GM21381 (cell line): ENCODE results near the gene CCDC186.
A peak's percentile ranks its signal among the peaks of the same experiment; 100 is the strongest.

ENCODE experiments used
- ATAC-seq: cut with Tn5 transposase; IDR thresholded peaks from one replicate; pipeline ENCODE4 v1.9.1; 2021; ENCODE audit warnings: mild to moderate bottlenecking, moderate library complexity; ENCODE audit not compliant: unreplicated experiment

CCDC186 gene

DNA sequence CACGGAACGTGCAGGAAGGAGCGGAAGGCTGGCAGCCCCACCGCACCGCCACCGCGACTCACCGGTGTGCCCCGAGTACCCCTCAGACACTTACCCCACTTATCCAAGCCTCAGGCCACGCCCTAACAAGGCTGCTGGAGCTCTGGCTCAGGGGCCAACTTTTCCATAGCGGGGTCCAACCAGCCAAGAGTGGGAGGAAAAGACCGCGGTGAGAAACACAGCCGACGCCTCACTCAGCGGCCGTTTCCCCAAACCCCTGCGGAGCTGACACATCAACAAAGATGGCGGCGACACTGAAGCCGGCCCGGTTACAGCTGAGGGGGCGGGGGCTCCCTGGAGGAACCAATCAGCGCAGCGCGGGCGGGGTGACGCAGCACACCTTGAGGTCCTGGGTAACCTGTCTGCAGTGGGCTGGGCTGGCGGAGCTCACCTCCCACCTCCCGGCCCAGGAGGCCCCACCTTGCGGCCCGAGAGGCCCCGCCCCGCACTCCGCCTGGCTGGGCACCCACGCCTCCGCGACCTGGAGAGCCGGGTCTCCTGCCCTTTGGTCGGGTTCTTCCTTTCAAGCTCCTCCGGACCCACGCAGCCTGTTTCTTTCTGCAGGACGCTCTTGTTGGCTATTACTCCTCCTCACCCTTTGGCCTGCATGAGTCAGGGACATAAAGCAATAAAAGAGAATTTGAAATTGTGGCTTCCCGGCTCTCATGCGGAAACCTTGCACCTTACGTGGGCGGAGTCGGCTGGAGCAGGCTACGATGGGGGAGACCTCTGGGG, at the start of gene CCDC186:
TSS of gene CCDC186 (minus strand) at position 283 of the 774 bp plus-strand sequence. CDS start 10,935 bp downstream, outside the sequence.
- ATAC-seq, result peak; percentile 99

- ATAC-seq, result no peak
These were observed 49.1 kb upstream of the CCDC186 start for GRCh38 chr10:114223066-114223465.

- ATAC-seq, result no peak
These were observed 47.2 kb upstream of the CCDC186 start for GRCh38 chr10:114221235-114221634.

GRCh38 chr10:114220281-114220680, 46.3 kb upstream of the CCDC186 start:
- ATAC-seq, result no peak

- ATAC-seq, result no peak
These were observed 41.0 kb upstream of the CCDC186 start for GRCh38 chr10:114215033-114215432.

GRCh38 chr10:114212153-114212552, 38.1 kb upstream of the CCDC186 start:
- no peak for ATAC-seq

DNA sequence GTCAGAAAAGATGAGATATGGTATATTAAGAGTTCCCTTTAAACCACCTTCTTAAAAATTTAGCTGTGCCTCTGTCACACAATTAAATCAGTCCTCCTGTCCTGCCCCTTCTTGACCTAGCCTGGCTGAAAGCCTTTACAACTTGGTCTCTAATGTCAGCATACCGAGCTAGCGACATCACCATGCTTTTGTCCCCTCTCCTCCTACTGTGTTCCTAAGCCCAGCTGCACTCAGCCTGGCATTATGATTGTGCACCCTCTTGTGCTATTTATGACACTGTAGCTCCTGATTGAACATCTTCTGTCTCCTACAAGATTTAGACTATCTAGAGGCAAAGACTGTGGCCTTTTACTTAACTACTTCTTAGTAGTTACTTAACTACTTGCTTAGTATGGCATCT, 34.3 kb upstream of the CCDC186 start:
- ATAC-seq, result no peak

- ATAC-seq, result no peak
These were observed 33.3 kb upstream of the CCDC186 start for GRCh38 chr10:114207349-114207748.

DNA sequence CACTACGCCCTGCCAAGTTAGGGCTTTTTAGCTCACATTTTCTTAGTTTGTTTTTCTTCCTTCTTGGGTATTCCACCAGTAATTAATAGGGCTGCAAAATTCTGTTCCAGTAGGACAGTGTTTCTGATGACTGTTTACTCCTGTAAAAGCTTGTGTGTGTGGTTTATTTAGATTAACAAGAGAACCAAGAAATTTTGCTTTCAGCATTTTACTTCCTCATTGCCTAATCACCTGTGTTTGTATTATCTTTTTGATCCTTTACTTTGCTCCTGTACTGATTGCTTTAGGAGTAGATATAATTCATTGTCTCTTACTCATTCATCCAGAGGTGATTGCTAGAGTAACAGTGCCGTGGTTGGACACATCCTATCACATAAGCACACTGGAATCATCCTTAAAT, 32.9 kb upstream of the CCDC186 start:
- ATAC-seq, result no peak

- ATAC-seq, result no peak
These were observed 28.8 kb upstream of the CCDC186 start for GRCh38 chr10:114202812-114203211.

- no peak for ATAC-seq
These were observed 25.2 kb upstream of the CCDC186 start for GRCh38 chr10:114199239-114199638.

DNA sequence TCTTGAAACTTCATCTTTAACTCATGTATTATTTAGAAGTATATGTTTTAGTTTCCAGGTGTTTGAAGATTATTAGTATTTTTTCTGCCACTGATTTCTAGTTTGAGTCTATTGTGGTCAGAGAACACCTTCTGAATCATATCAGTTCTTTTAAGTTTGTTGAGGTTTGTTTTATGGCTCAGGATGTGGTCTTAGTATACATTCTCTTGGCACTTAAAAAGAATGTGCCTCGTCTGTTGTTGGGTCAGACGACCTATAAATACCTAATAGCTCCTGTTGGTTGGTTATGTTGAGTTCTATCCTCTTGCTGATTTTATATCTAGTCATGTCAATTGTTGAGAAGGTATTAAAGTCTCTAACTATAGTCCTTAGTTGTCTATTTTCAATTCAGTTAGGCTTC, 21.1 kb upstream of the CCDC186 start:
- peak; percentile 95 for ATAC-seq

- ATAC-seq, result no peak
These were observed 15.7 kb upstream of the CCDC186 start for GRCh38 chr10:114189700-114190099.

- no peak for ATAC-seq
These were observed 14.9 kb upstream of the CCDC186 start for GRCh38 chr10:114188900-114189299.

GRCh38 chr10:114188001-114188400, 14.0 kb upstream of the CCDC186 start:
- ATAC-seq, result no peak

DNA sequence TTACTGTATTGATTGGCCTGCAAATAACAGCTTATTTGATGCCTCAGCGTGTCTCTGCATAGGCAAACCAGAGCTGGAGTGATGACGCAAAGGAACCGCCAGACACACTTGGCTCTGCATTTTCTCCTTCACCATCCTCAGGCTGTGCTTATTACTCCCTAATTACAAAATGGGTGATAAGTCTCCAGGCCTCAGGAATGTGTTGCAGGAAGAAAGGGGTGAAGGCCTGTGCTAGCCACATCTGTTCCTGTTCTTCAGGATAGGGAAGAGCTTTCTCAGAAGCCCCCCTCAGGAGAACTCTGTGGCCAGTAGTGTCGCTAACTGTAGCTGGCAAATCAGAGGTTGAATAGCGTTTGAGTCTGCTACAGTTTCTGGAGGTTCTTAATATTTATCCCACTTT, 10.3 kb upstream of the CCDC186 start:
- ATAC-seq, result no peak

GRCh38 chr10:114183563-114183962, 9.6 kb upstream of the CCDC186 start:
- no peak for ATAC-seq

DNA sequence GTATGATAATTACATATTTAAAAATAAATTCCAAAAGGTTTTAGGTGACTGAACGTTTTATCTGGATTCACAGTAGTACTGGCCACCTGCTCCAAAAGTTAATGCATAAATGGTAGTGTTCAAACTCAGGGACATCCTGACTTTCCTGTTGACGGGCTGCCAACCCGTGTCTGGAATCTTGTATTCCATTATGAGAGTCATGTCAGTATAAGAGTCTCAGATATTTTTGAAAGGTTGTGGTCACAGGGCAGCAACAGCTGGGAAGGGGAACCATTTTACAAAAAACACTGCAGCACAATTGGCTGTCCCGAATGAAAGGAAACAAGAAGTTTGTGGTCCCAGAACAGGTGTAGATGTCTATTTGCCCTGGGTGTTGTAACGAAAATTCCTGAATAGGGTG, 8.0 kb upstream of the CCDC186 start:
- no peak for ATAC-seq

DNA sequence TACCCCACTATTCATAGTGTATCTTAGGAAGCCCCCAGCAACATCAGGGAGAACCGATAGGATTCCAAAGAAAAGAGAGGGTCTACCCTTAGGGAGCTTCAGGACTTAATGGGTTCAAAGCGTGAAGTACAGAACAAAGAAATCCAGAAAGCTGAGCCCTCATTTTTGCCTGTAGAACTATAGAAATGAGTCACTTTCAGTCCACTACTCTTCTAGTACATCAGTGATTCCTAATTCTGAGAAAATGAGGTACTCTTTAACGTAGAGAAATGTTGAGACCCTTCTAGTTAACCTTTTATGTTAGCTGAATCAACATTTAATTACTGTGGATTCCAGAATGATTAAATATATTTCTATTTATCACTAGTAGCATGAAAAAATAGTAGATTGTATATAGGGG, 6.9 kb upstream of the CCDC186 start:
- no peak for ATAC-seq

DNA sequence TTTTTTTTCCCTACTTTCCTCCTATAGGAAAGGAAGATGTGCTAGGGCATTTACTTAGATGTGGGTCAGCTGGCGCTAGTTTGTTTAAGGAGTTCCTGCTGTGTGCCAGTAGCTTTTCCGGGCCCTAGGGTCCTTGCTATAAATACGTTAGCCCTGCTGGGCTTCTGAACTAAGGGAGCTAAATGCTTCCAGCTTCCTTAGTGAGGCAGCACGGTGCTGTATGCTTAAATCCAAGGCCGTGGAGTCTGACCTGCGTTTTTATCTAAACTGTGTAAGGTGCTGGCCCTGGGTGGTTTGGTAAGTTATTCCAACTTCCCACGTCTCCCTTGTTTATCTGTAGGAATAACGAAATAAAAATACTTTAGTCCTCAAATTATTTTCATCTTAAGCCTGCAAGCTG, 5.7 kb upstream of the CCDC186 start:
- no peak for ATAC-seq

DNA sequence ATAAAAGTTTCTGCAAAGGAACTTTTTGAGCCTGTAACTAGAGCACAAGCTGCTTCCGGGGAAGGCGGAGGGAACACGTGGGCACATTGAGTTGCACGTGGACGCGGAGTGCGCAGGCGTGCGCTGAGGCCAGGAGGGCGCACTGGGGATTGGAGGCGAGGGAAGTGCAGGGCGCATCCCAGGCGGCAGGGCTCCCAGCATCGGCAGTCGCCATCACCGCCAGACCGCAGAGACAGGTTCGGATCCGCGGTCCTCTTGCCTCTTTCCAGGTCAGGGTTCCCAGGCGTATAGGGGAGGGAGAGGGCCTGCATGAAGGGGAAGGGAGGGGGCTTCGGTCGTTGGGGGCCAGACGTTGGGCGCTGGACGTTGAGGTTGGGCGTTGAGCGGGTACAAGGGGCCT, 5.1 kb upstream of the CCDC186 start, which contains the start of gene TDRD1:
TSS of gene TDRD1 (plus strand) at position 206 of the 400 bp plus-strand sequence. CDS start 8,479 bp downstream, outside the sequence.
- ATAC-seq, result no peak

DNA sequence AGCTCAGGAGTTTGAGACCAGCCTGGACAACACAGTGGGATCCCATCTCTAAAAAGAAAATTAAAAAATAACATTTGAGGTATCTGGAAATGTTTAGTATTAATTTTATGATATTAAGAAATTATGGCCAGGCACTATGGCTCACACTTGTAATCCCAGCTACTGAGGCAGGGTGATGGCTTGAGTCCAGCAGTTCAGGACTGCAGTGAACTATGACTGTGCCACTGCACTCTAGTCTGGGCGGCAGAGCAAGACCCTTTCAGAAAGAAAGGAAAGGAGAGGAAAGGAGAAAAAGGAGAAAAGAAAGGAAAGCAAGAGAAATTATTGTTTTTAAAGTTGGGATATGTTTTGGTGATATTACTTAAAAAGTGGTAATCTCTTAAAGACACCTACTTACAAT, 2.5 kb upstream of the CCDC186 start:
- no peak for ATAC-seq

DNA sequence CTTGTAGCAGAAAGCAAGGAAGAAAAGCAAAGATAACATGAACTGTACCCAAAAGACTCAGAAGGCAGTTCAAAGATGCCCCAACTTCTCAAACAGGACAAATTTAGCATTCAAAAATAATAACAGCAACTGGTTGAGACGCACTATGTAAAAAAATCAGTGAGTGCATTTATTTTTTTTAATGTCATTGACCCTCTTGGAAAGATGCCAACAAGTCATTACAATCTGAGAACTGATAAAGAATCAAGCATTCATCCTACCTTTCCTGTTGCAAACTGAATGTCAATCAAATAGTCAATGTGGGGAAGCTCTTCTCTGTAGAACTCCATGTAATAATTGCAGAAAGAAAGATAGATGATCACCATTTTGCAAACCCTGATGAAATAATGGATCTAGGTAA, 1.7 kb upstream of the CCDC186 start:
- no peak for ATAC-seq
